Fibroblast of the aortic adventitia (primary cell): ENCODE results near the gene ACTL7A. TPM values are rescaled to one million over a fixed set of nuclear protein-coding genes. Genes with fewer than 3 reads are reported as not detected.
"Not testable (repeated sequence)": the region's sequence is repeated elsewhere in the genome, so short reads cannot be mapped to it uniquely, and the experiment has no call there.

ENCODE experiments used
- DNase-seq: peaks from one replicate; pipeline ENCODE4 v3.0.0-alpha.2; 2010; ENCODE audit warnings: low read depth
- H3K4me3 ChIP-seq: 2 replicates; pipeline ENCODE4 v1.5.1; 2011; ENCODE audit warnings: low read depth, mild to moderate bottlenecking, control low read depth, low read length, moderate library complexity
- total RNA-seq: library from RNA; depleted of rRNA; stranded (reverse); fragments of >200 nt; gene quantifications from 2 replicates; pipeline ENCODE4 v1.2.3, GENCODE V29; 2012; ENCODE audit warnings: low replicate concordance
- TF ChIP-seq, protein P1 (sequence below): IDR thresholded peaks from 2 replicates; pipeline ENCODE4 v1.5.1; 2011; ENCODE audit warnings: mild to moderate bottlenecking, low read length, control low read depth, inconsistent platforms; ENCODE audit not compliant: insufficient read depth

Gene ACTL7A
- total RNA-seq, 1 donor: not detected

DNA sequence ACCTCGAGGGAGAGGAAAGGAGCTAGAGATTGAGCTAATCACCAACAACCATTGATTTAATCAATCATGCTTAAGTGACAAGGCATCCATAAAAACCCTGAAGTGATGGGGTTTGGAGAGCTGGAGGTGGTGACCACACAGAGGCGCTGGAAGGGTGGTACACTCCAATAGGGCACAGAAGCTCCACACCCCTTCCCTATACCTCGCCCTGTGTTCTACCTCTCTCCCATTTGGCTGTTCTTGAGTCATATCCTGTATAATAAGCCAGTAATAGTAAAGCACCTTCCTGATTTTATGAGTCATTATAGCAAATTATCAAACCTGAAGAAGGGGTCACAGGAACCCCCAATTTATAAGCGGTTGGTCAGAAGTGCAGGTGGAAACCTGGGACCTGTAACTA, 24.5 kb upstream of the ACTL7A start:
- DNase-seq: no peak
- TF ChIP-seq, protein P1, sequence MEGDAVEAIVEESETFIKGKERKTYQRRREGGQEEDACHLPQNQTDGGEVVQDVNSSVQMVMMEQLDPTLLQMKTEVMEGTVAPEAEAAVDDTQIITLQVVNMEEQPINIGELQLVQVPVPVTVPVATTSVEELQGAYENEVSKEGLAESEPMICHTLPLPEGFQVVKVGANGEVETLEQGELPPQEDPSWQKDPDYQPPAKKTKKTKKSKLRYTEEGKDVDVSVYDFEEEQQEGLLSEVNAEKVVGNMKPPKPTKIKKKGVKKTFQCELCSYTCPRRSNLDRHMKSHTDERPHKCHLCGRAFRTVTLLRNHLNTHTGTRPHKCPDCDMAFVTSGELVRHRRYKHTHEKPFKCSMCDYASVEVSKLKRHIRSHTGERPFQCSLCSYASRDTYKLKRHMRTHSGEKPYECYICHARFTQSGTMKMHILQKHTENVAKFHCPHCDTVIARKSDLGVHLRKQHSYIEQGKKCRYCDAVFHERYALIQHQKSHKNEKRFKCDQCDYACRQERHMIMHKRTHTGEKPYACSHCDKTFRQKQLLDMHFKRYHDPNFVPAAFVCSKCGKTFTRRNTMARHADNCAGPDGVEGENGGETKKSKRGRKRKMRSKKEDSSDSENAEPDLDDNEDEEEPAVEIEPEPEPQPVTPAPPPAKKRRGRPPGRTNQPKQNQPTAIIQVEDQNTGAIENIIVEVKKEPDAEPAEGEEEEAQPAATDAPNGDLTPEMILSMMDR: no peak
- H3K4me3 ChIP-seq: no peak overlapping the region

DNA sequence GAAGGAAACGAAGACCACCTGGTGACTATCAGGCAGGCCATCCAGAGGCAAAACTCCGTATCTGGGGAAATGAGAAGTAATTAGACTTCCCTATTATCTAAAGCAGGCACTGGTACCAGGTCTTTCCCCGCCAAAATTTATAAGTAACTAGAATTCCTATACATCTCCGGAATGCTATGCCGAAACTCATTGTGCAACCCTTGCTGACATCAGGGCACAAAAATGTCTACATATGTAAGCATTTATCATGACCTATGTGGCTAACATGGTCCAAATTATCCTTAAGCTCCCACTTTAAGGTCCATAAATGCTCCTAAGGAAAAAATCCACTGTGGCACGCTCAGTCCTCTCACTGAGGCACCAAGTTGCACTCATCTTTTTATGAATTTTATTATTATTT, 24.0 kb upstream of the ACTL7A start:
- no peak for DNase-seq
- no peak overlapping the region for H3K4me3 ChIP-seq
- TF ChIP-seq, protein P1: no peak

DNA sequence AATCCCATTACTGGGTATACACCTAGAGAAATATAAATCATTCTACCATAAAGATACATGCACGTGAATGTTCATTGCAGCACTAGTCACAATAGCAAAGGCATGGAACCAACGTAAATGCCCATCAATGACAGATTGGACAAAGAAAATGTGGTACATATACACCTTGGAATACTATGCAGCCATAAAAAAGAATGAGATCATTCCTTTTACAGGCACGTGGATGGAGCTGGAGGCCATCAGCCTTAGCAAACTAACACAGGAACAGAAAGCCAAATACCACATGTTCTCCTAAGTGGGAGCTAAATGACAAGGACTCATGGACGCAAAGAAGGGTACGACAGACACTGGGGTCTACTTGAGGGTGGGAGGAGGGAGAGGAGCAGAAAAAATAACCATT, 22.5 kb upstream of the ACTL7A start:
- H3K4me3 ChIP-seq, DNase-seq: not testable (repeated sequence)

DNA sequence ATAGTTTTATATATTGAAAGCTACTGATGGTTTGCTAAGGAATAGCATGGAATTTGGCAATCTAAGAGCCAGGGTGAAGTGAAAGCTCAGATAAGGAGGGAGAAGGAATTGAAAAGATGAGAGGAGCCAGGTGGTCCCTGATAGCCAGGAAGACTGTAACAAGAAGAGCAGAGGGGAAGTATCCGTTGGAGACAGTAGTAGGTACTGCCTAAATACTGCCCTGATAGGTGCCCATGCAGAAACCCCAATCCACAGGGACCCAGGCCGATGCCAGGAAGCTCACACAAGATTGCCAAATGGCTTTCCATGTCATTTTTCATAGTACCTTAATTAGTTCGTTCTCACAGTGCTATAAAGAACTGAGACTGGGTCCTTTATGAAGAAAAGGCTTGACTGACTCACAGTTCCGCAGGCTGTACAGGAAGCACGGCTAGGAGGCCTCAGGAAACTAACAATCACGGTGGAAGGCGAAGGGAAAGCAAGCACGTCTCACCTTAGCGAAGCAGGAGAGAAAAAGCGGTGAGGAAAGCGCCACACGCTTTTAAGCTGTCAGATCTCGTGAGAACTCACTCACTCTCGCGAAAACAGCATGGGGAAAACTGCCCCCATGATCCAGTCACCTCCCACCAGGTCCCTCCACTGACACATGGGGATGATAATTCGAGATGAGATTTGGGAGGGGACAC, 19.3 kb upstream of the ACTL7A start:
- no peak overlapping the region for H3K4me3 ChIP-seq
- TF ChIP-seq, protein P1: no peak
- no peak for DNase-seq

DNA sequence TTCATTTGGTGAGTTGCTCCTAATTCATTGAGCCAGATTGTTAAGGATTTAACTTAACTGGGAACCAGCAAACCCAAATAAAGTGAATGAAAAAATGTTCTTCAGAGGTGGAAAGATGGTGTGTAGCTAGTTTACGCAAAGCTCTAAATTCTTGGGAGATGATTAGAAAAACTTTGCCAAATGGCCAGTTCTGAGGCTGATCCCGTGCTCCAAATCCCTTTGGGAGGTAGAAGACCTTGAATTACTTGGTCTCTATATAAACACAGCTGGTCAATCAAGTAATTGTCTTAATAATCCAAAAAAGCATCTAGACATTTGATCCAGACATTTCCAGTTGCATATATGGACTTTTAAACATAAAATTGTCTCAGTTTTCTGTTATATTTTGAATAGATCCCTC, 17.7 kb upstream of the ACTL7A start:
- DNase-seq: no peak
- TF ChIP-seq, protein P1: no peak
- no peak overlapping the region for H3K4me3 ChIP-seq

DNA sequence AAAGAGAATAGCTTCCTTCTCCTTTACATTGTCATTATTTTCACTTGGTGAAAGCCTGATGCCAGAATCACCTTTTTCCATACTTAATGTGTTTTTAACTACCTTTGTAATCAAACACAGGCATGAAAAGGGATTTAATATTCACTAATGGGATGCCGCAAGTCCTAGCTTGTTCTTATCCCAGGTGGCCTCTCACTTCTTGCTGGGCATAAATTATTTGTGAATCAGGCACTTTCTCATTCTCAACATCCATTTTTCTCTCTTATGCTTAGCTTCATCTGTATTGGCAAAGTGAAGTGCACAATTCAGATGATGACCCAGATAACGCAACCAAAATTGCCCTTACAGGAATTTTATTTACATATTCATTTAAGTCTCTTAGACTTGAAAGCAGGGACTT, 17.2 kb upstream of the ACTL7A start:
- TF ChIP-seq, protein P1: no peak
- no peak overlapping the region for H3K4me3 ChIP-seq
- no peak for DNase-seq

DNA sequence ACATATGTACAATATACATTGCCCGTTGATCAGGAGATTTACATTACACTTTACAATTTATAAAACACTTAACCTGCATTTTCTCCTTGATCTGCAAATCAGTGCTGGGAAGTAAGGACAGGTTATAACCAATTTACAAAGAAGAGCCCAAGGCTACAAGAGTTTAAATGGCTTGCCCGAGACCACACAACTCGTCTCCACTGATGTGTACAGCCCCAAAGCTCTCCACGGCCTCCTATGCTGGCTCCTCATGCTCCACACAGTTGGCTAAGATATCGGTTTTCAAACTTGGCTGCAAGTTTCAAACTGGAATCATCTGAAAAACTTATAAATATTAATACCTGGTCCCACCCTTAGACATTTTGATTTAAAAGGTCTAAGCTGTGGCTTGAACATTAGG, 16.6 kb upstream of the ACTL7A start:
- no peak for DNase-seq
- TF ChIP-seq, protein P1: no peak
- H3K4me3 ChIP-seq: no peak overlapping the region
